Osteoblast (primary cell): ENCODE measurements around the gene OCA2. TPM values are rescaled to one million over a fixed set of nuclear protein-coding genes. Genes with fewer than 3 reads are reported as not detected.
"Not testable (repeated sequence)": the region's sequence is repeated elsewhere in the genome, so short reads cannot be mapped to it uniquely, and the experiment has no call there.

Source experiments
- DNase-seq: peaks from one replicate; pipeline ENCODE4 v3.0.0; 2011; ENCODE audit warnings: low spot score, mixed read lengths; ENCODE audit not compliant: insufficient read length; ENCODE audit errors: missing footprints
- H2AFZ ChIP-seq: 2 replicates; pipeline ENCODE4 v1.6.0; 2011; ENCODE audit warnings: mild to moderate bottlenecking, low read length
- H3K27ac ChIP-seq: 2 replicates; pipeline ENCODE4 v1.5.1; 2011; ENCODE audit warnings: mild to moderate bottlenecking, low read depth, low read length, moderate library complexity
- H3K27me3 ChIP-seq: 2 replicates; pipeline ENCODE4 v1.6.0; 2012; ENCODE audit warnings: mild to moderate bottlenecking, control low read depth, inconsistent platforms, low read length, moderate library complexity; ENCODE audit not compliant: insufficient read depth
- H3K36me3 ChIP-seq: 2 replicates; pipeline ENCODE4 v1.5.1; 2011; ENCODE audit warnings: mild to moderate bottlenecking, low read length, control low read depth, moderate library complexity; ENCODE audit not compliant: insufficient read depth
- H3K4me1 ChIP-seq: 2 replicates; pipeline ENCODE4 v1.5.1; 2011; ENCODE audit warnings: mild to moderate bottlenecking, low read length, control low read depth, moderate library complexity; ENCODE audit not compliant: insufficient read depth
- H3K4me2 ChIP-seq: 2 replicates; pipeline ENCODE4 v1.6.0; 2011; ENCODE audit warnings: mild to moderate bottlenecking, low read length; ENCODE audit not compliant: insufficient read depth
- H3K4me3 ChIP-seq: fragments of 200-600 bp; sonication (generic); 3 replicates; pipeline ENCODE4 v1.5.1; 2012; ENCODE audit warnings: mild to moderate bottlenecking, low read length, inconsistent platforms; ENCODE audit not compliant: insufficient read depth
- H3K79me2 ChIP-seq: 2 replicates; pipeline ENCODE4 v1.6.0; 2012; ENCODE audit warnings: mild to moderate bottlenecking, low read length, control low read depth, inconsistent platforms; ENCODE audit not compliant: insufficient read depth
- H3K9me3 ChIP-seq: 2 replicates; pipeline ENCODE4 v1.5.1; 2011; ENCODE audit warnings: low read depth, low read length, control low read depth
- H4K20me1 ChIP-seq: 2 replicates; pipeline ENCODE4 v1.6.0; 2012; ENCODE audit warnings: mild to moderate bottlenecking, low read length, control low read depth; ENCODE audit not compliant: insufficient read depth
- CTCF ChIP-seq: IDR thresholded peaks from 2 replicates; pipeline ENCODE4 v1.5.1; 2011; ENCODE audit warnings: mild to moderate bottlenecking, low read depth, low read length, moderate library complexity; ENCODE audit errors: extremely low read depth
- total RNA-seq: library from RNA; depleted of rRNA; stranded (reverse); fragments of >200 nt; gene quantifications from 2 replicates; pipeline ENCODE4 v1.2.3, GENCODE V29; 2012

OCA2 gene
- total RNA-seq, result not detected in 2 replicates

- Histone ChIP-seq H4K20me1 (no peaks in the 10 kb centered on the region), H3K79me2 (no peaks in the 10 kb centered on the region), H2AFZ (no peak within 1 kb of the TSS), H3K36me3 (no peaks in the 10 kb centered on the region), H3K4me2 (no peak within 1 kb of the TSS), H3K27me3 (peaks cover 52% of the 10 kb centered on the region), H3K9me3 (no peaks in the 10 kb centered on the region), H3K4me3 (no peak within 1 kb of the TSS), H3K27ac (no peak within 1 kb of the TSS), H3K4me1 (peaks cover 12% of the 10 kb centered on the region)
- TF ChIP-seq CTCF, result no peak
- DNase-seq, result peak; percentile 89
Measured at GRCh38 chr15:28098766-28099554, at the start of gene OCA2. TSS of gene OCA2 (minus strand) at chr15:28099315. CDS start at chr15:28081874, 17,441 bp downstream.

- Histone ChIP-seq H3K9me3 (no peaks in the 10 kb centered on the region), H3K4me2 (no peak overlapping the region), H3K4me1 (peaks cover 3% of the 10 kb centered on the region), H3K36me3 (peaks cover 18% of the 10 kb centered on the region), H3K27me3 (no peaks in the 10 kb centered on the region), H3K4me3 (no peak overlapping the region), H3K79me2 (peaks cover 31% of the 10 kb centered on the region), H2AFZ (no peak overlapping the region), H4K20me1 (peaks cover 23% of the 10 kb centered on the region), H3K27ac (no peak overlapping the region)
- TF ChIP-seq CTCF, result no peak
- DNase-seq, result no peak
Measured at GRCh38 chr15:28147801-28148200, 48.7 kb upstream of the OCA2 start.

- not testable (repeated sequence) for H3K4me1 ChIP-seq, H3K4me3 ChIP-seq, H3K27ac ChIP-seq, H3K4me2 ChIP-seq, DNase-seq, H3K9me3 ChIP-seq, H3K27me3 ChIP-seq, H2AFZ ChIP-seq
- H3K79me2 ChIP-seq, result peaks cover 24% of the 10 kb centered on the region
- peaks cover 24% of the 10 kb centered on the region for H3K36me3 ChIP-seq
- peaks cover 23% of the 10 kb centered on the region for H4K20me1 ChIP-seq
Measured at GRCh38 chr15:28145419-28145818, 46.3 kb upstream of the OCA2 start.

- DNase-seq, result no peak
- H3K4me1 ChIP-seq, result peaks cover 3% of the 10 kb centered on the region
- no peak overlapping the region for H3K4me2 ChIP-seq
- H3K9me3 ChIP-seq, result no peaks in the 10 kb centered on the region
- H2AFZ ChIP-seq, result no peak overlapping the region
- no peak overlapping the region for H3K27ac ChIP-seq
- peaks cover 29% of the 10 kb centered on the region for H3K36me3 ChIP-seq
- H3K79me2 ChIP-seq, result no peaks in the 10 kb centered on the region
- H3K4me3 ChIP-seq, result no peak overlapping the region
- H4K20me1 ChIP-seq, result no peaks in the 10 kb centered on the region
- H3K27me3 ChIP-seq, result no peaks in the 10 kb centered on the region
- TF ChIP-seq CTCF, result no peak
Measured at GRCh38 chr15:28140062-28140461, 40.9 kb upstream of the OCA2 start.

GRCh38 chr15:28137408-28138039 lies 38.4 kb upstream of the OCA2 start:
- DNase-seq, H3K4me2 ChIP-seq, H2AFZ ChIP-seq, H3K27me3 ChIP-seq, H3K9me3 ChIP-seq, H3K4me3 ChIP-seq, H3K27ac ChIP-seq, H4K20me1 ChIP-seq, H3K79me2 ChIP-seq: not testable (repeated sequence)
- Histone ChIP-seq H3K36me3 (peaks cover 18% of the 10 kb centered on the region), H3K4me1 (peaks cover 21% of the 10 kb centered on the region)

- not testable (repeated sequence) for H3K27ac ChIP-seq, DNase-seq, H3K4me3 ChIP-seq, H3K9me3 ChIP-seq, H3K4me2 ChIP-seq, H2AFZ ChIP-seq, H3K79me2 ChIP-seq, H3K27me3 ChIP-seq, H4K20me1 ChIP-seq
- H3K36me3 ChIP-seq, result peaks cover 20% of the 10 kb centered on the region
- peaks cover 27% of the 10 kb centered on the region for H3K4me1 ChIP-seq
Measured at GRCh38 chr15:28136236-28136904, 37.3 kb upstream of the OCA2 start.
